ENCODE data around the gene C16orf54. TPM values are rescaled to one million over a fixed set of nuclear protein-coding genes. Genes with fewer than 3 reads are reported as not detected.

The C16orf54 gene
- total and polyA plus RNA-seq, 9 of the 15 experiments (the other 6 are each of a cell fraction or from before 2014, with no cell fraction given) = 0.09 TPM; not detected in 8

- no peaks in the 10 kb centered on the region for H3K9me3 ChIP-seq (replicated peaks; ENCODE audit: control insufficient read depth, insufficient read depth, low read depth, low read length)
- no TSS peak for BruUV-seq (replicated peaks)
- intact Hi-C loops (cut with micrococcal nuclease) = loop anchor here (5.0 to 10.0 kb wide), 4 partner anchors 37 to 323 kb away; partner anchors contain the start of genes C16orf92, PAGR1 and SPN
- no peaks in the 10 kb centered on the region; the same call in 1 of the 3 replicates for H3K79me2 ChIP-seq (ENCODE audit: control insufficient read depth, insufficient read depth, low read length)
- ChIA-PET CTCF (ENCODE audit: low intra/inter-chr PET ratio) (interaction anchor here (1.0 to 1.5 kb wide), 2 partner anchors 11 to 117 kb away, joined by 3 to 5 read pairs; partner anchors contain the start of gene PAGR1), POLR2A (interaction anchor here (0.5 to 2.2 kb wide), 22 partner anchors 10 to 1196 kb away, joined by 3 to 13 read pairs (median 4); partner anchors contain the start of genes MAZ, PAGR1, QPRT and TAOK2)
- H3K4me2 ChIP-seq (ENCODE audit: insufficient read depth, low read length) = peak overlapping the region; percentile 26; the same call in 1 of the 2 replicates
- no peak overlapping the region for H3K4me3 ChIP-seq
- WGBS (ENCODE audit: insufficient coverage, low coverage, missing lambda C conversion rate) = 43% methylated on average over 11 of the region's 11 CpGs
- peaks cover 25% of the 10 kb centered on the region; the same call in 1 of the 3 replicates for H3K36me3 ChIP-seq (ENCODE audit: control insufficient read depth, insufficient read depth, low read length)
- no peaks in the 10 kb centered on the region for H3K9me1 ChIP-seq (ENCODE audit: control insufficient read depth, insufficient read depth, low read length)
- H3K4me1 ChIP-seq (replicated peaks in 1 of 2; ENCODE audit: control insufficient read depth in 2 of 2, insufficient read depth in 2 of 2, low read length in 2 of 2) = peaks cover 24 to 30% of the 10 kb centered on the region in 2 experiments
- H3K9ac ChIP-seq (ENCODE audit: insufficient read depth in 1 of 2, low read depth in 2 of 2, low read length in 2 of 2) = peak overlapping the region in 1 of 2 experiments; percentile 49; a peak in 1 of 4 replicates
- in situ Hi-C loops (cut with MboI) = loop anchor here (10.0 kb wide), 1 partner anchor 325 kb away; the partner anchor contains the start of gene C16orf92
- H4K20me1 ChIP-seq (replicated peaks; ENCODE audit: control insufficient read depth, insufficient read depth, low read length) = no peaks in the 10 kb centered on the region
- FAIRE-seq = peak; percentile 71
- peak; percentile 28; the same call in 2 of the 3 replicates for ATAC-seq
- DNase-seq (ENCODE audit: extremely low read depth in 1 of 4, low spot score in 3 of 4) = peak in 3 of 4 experiments; percentile 27 to 43 (median 39)
- no peak overlapping the region for H3K27ac ChIP-seq (ENCODE audit: extremely low read depth, low read depth, low read length)
- H2AFZ ChIP-seq (ENCODE audit: low read depth, low read length) = no peak overlapping the region
- H3K27me3 ChIP-seq (ENCODE audit: control insufficient read depth in 2 of 2, insufficient read depth in 2 of 2, low read length in 2 of 2) = no peaks in the 10 kb centered on the region
- no peak for TF ChIP-seq ZNF644 (tag; IDR thresholded peaks at IDR 0.05; ENCODE audit: low read depth)
- TF ChIP-seq SMARCB1 (IDR thresholded peaks at IDR 0.05; ENCODE audit: insufficient read length, low read depth) = no peak
- TF ChIP-seq ZSCAN29 (IDR thresholded peaks at IDR 0.05) = no peak
- TF ChIP-seq NELFE (IDR thresholded peaks at IDR 0.05; ENCODE audit: insufficient read depth, insufficient read length) = no peak
- no peak for TF ChIP-seq ZC3H11A (IDR thresholded peaks at IDR 0.05; ENCODE audit: low read depth, low read length)
- no peak for TF ChIP-seq PML (IDR thresholded peaks at IDR 0.05; ENCODE audit: low read length)
- TF ChIP-seq ZNF639 (CRISPR knock-in tag; conservative IDR thresholded peaks at IDR 0.05 in 1 of 2, IDR thresholded peaks at IDR 0.05 in 1 of 2) = no peak
- TF ChIP-seq BACH1 (tag; IDR thresholded peaks at IDR 0.05) = no peak
- TF ChIP-seq MCM5 (IDR thresholded peaks at IDR 0.05; ENCODE audit: low read depth) = no peak
- TF ChIP-seq TCF3 (CRISPR knock-in tag; IDR thresholded peaks at IDR 0.05) = peak; percentile 6; the same call in 1 of the 2 replicates
- no peak for TF ChIP-seq CBFB (CRISPR knock-in tag; IDR thresholded peaks at IDR 0.05)
- TF ChIP-seq ZNF277 (CRISPR knock-in tag; IDR thresholded peaks at IDR 0.05; ENCODE audit: borderline replicate concordance) = no peak
- no peak for TF ChIP-seq ARNT (IDR thresholded peaks at IDR 0.05)
- TF ChIP-seq HDAC1 (IDR thresholded peaks at IDR 0.05) = peak in 1 of 2 experiments; percentile 19; a peak in 1 of 4 replicates
- TF ChIP-seq CHD2 (IDR thresholded peaks at IDR 0.05; ENCODE audit: low read depth, low read length) = no peak
- no peak for TF ChIP-seq LEF1 (IDR thresholded peaks at IDR 0.05)
- TF ChIP-seq DLX4 (CRISPR knock-in tag; IDR thresholded peaks at IDR 0.05) = no peak
- no peak for TF ChIP-seq SMAD3 (CRISPR knock-in tag; conservative IDR thresholded peaks at IDR 0.05)
- no peak for TF ChIP-seq POLR2AphosphoS2 (IDR thresholded peaks at IDR 0.05; ENCODE audit: low read length)
- TF ChIP-seq ZNF124 (CRISPR knock-in tag; IDR thresholded peaks at IDR 0.05) = no peak
Observed at GRCh38 chr16:29699324-29700219, 46.2 kb downstream of the C16orf54 start.
